GM19455 (cell line): Measurements from ENCODE around the gene SOX12.
A peak's percentile ranks its signal among the peaks of the same experiment; 100 is the strongest.
"Not testable (repeated sequence)": the region's sequence is repeated elsewhere in the genome, so short reads cannot be mapped to it uniquely, and the experiment has no call there.

Experiments
- ATAC-seq: cut with Tn5 transposase; IDR thresholded peaks from one replicate; pipeline ENCODE4 v1.9.1; 2021; ENCODE audit not compliant: unreplicated experiment

SOX12 gene

GRCh38 chr20:328027-328974 lies 2.9 kb downstream of the SOX12 start:
- no peak for ATAC-seq

- no peak for ATAC-seq
These were observed 3.8 kb downstream of the SOX12 start for GRCh38 chr20:328975-329695.

GRCh38 chr20:329851-330232 lies 4.5 kb downstream of the SOX12 start:
- ATAC-seq: no peak

- ATAC-seq: no peak
These were observed 5.1 kb downstream of the SOX12 start for GRCh38 chr20:330233-331149.

- no peak for ATAC-seq
These were observed 9.2 kb downstream of the SOX12 start for GRCh38 chr20:334578-334977.

- ATAC-seq: not testable (repeated sequence)
These were observed 10.7 kb downstream of the SOX12 start for GRCh38 chr20:336040-336439.

- ATAC-seq: no peak
These were observed 16.3 kb downstream of the SOX12 start for GRCh38 chr20:341682-342081.

- ATAC-seq: no peak
These were observed 17.8 kb downstream of the SOX12 start for GRCh38 chr20:343107-343506.

- no peak for ATAC-seq
These were observed 20.8 kb downstream of the SOX12 start for GRCh38 chr20:346033-346639.

GRCh38 chr20:346640-347316 lies 21.4 kb downstream of the SOX12 start, which contains the start of gene NRSN2:
TSS of gene NRSN2 (plus strand) at chr20:347111. CDS start at chr20:349644, 2,533 bp downstream.
- ATAC-seq: peak; percentile 44

GRCh38 chr20:347317-347639 lies 21.9 kb downstream of the SOX12 start:
- peak; percentile 20 for ATAC-seq

- peak; percentile 73 for ATAC-seq
These were observed 22.5 kb downstream of the SOX12 start for GRCh38 chr20:347640-348484.

GRCh38 chr20:348972-349841 lies 23.9 kb downstream of the SOX12 start:
- no peak for ATAC-seq

GRCh38 chr20:353166-353565 lies 27.8 kb downstream of the SOX12 start:
- no peak for ATAC-seq

GRCh38 chr20:354298-354977 lies 29.1 kb downstream of the SOX12 start:
- peak; percentile 83 for ATAC-seq

- not testable (repeated sequence) for ATAC-seq
These were observed 30.8 kb downstream of the SOX12 start for GRCh38 chr20:356154-356553.

GRCh38 chr20:356745-357144 lies 31.4 kb downstream of the SOX12 start:
- no peak for ATAC-seq
